AG09319 (cell line): ENCODE results near the gene PABPN1L.

Experiments
- DNase-seq: peaks from one replicate; pipeline ENCODE4 v3.0.0-alpha.2; 2010; ENCODE audit warnings: low read depth; ENCODE audit errors: extremely low read depth
- CTCF ChIP-seq: IDR thresholded peaks from 2 replicates; pipeline ENCODE4 v1.5.1; 2011; ENCODE audit warnings: low read depth, mild to moderate bottlenecking, inconsistent platforms, low read length, moderate library complexity

PABPN1L gene

GRCh38 chr16:88842806-88843205, 23.7 kb downstream of the PABPN1L start:
- DNase-seq: no peak
- TF ChIP-seq CTCF: no peak

DNA sequence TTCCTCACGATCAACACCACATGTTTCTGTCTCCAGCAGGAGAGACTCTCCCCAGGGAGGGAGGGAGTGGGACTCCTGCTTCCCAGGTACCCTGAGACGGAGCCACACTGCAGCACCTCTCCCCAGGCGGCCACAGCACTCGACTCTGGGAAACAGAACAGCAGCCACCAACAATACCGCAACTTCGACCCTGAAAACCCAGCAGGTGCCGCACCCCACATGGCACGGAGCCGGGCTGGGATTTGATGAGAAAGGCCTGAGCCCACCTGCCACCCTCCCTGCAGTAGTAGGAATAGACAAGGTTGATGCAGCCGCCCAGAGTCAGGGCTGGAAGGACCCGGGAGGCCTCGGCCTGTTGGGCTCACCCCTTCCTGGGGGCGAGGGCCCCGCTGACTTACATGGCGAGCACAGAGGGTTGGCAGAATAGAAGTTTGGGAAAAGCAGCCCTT, 24.1 kb downstream of the PABPN1L start:
- no peak for DNase-seq
- TF ChIP-seq CTCF: no peak

DNA sequence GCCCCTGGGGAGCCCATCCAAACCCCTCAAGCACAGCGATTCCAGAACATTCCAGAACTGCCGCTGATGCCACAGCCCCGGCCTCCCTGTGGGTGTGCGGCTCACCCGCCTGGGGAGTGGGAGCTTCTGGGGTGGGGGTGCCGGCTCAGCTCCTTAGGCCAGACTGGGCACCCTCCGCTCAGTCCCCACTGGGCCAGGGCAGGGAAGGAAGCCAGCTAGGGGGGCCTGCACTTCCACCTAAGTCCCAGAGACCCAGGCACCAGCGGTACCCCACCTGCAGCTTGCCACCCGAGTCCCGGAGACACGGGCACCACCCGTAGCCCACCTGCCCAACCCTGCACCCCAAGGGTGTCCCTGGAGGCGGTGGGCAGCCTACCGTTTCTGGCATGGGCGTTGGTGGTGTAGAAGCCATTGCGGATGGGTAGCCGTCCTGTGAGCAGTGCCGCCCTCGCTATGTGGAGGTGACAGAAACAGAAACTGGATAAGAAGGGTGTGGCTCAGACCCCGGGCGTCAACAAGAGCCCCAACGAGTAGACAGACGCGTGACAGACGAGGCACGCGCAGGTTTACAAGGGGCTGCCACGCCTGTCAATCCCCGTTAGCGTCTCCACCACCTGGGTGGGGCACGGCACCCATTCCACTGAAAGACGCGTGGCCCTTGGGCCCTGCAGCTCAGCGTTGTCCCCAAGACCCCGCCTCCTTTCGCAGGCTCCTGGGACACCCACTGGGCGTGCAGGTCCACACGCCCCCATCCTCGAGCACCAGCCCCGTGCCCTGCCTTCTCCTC, 24.7 kb downstream of the PABPN1L start:
- no peak for DNase-seq
- TF ChIP-seq CTCF: no peak

DNA sequence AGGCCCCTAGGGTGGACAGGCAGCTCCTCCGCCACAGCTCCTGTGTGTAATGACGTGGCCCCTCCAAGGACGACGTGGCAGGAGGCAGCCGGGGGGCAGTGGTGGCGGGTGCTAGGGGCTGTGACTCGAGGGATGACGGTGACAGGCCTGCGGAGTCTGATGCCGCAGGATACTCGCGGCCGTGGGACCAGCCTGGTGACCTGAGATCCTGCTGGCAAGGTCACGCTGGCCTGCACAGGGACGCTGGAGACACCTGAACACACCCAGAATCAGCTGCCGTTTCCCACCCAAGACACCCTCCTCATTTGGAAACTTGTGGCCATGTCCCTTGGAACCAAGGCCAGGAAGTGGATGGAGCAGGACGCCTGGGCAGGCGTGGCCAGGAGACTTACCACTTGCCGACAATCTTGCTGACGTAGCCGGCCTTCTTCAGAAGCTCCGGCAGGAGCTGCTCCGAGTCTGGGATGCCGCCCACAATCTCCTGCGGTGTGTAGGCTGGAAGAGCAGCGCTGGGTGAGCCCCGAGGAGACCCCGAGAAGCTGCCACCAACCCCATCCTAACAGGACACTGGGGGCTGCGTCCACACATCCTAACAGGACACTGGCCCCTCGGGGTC, 25.8 kb downstream of the PABPN1L start:
- no peak for TF ChIP-seq CTCF
- DNase-seq: no peak

DNA sequence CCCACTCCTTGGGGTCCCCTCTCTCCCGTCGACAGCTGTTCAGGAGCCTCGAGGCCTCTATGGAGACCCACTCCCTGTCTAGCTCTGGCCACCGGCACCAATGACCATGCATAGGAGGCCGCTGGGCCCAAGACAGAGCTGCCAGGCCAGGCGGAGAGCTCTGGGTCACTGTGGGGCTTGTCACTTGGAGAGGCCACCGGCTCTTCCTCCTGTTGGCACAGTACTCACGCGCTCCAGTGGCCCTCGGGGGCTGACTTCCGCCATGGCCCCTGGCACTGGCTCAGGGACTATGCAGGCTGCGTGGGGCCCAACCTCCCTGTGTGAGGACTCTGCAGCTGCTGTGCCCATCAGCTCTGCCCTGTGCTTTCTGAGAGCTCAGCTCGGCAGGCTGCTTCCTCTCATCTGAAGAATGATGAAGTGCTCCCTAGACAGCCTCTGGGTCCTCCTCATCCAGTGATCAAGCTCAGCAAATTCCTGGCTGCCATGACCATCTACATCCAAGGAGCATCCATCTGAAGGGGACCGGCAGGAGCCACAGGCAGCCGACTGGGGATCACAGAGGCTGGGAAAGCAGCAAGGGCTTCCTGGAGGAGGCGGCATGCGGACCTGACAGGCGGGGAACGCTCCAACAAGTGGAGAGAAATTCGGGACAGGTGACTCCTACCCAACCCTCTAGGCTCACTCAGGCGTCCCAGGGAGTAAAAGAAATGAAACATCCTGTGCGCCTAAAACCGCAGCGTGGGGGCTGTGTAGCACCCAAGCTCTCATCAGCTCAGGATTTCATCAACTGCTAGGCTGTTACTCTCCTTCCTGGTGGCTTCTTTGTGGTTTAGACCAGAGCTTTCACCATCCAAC, 26.5 kb downstream of the PABPN1L start:
- no peak for DNase-seq
- no peak for TF ChIP-seq CTCF

GRCh38 chr16:88839026-88839529, 27.4 kb downstream of the PABPN1L start:
- no peak for TF ChIP-seq CTCF

More at GRCh38 chr16:88839026-88839529, 27.4 kb downstream of the PABPN1L start:
- no peak for DNase-seq
